Myocyte (in vitro differentiated cells): ENCODE results near the gene HOXA5. TPM values are rescaled to one million over a fixed set of nuclear protein-coding genes. Genes with fewer than 3 reads are reported as not detected.

Source experiments
- DNase-seq: peaks from one replicate; pipeline ENCODE4 v3.0.0-alpha.2; 2012; ENCODE audit warnings: low read depth
- total RNA-seq: library from RNA; depleted of rRNA; stranded (reverse); fragments of >200 nt; gene quantifications from 2 replicates; pipeline ENCODE4 v1.2.3, GENCODE V29; 2014

Gene HOXA5
- total RNA-seq, 1 donor from 2014 or later: 5.7 TPM

GRCh38 chr7:27137640-27138315 lies 5.7 kb downstream of the HOXA5 start:
- no peak for DNase-seq

GRCh38 chr7:27134392-27134791 lies 9.1 kb downstream of the HOXA5 start:
- peak; percentile 79 for DNase-seq

- no peak for DNase-seq
Measured at GRCh38 chr7:27133409-27134231, 9.9 kb downstream of the HOXA5 start.

- no peak for DNase-seq
Measured at GRCh38 chr7:27132978-27133377, 10.5 kb downstream of the HOXA5 start.

GRCh38 chr7:27132214-27132613 lies 11.3 kb downstream of the HOXA5 start:
- no peak for DNase-seq

GRCh38 chr7:27131390-27131819 lies 12.1 kb downstream of the HOXA5 start:
- DNase-seq: no peak

- peak; percentile 97 for DNase-seq
Measured at GRCh38 chr7:27130540-27131389, 12.7 kb downstream of the HOXA5 start, which contains the start of gene HOXA4. Gene HOXA4, minus strand, starts transcription at chr7:27130757. Its CDS starts 24 bp downstream, at chr7:27130733.

GRCh38 chr7:27129729-27130539 lies 13.5 kb downstream of the HOXA5 start:
- peak; percentile 81 for DNase-seq

GRCh38 chr7:27128776-27129728 lies 14.4 kb downstream of the HOXA5 start:
- no peak for DNase-seq

- DNase-seq: peak; percentile 82
Measured at GRCh38 chr7:27128034-27128433, 15.4 kb downstream of the HOXA5 start.

- DNase-seq: no peak
Measured at GRCh38 chr7:27126596-27127327, 16.7 kb downstream of the HOXA5 start.

- no peak for DNase-seq
Measured at GRCh38 chr7:27125986-27126394, 17.5 kb downstream of the HOXA5 start.

- peak; percentile 88 for DNase-seq
Measured at GRCh38 chr7:27124902-27125689, 18.4 kb downstream of the HOXA5 start.

- DNase-seq: no peak
Measured at GRCh38 chr7:27124096-27124901, 19.2 kb downstream of the HOXA5 start.

GRCh38 chr7:27123477-27124053 lies 19.9 kb downstream of the HOXA5 start:
- DNase-seq: no peak

- no peak for DNase-seq
Measured at GRCh38 chr7:27123007-27123476, 20.4 kb downstream of the HOXA5 start.
